Endothelial cell of umbilical vein (primary cell): ENCODE data around the gene PDE4B. TPM values are rescaled to one million over a fixed set of nuclear protein-coding genes. Genes with fewer than 3 reads are reported as not detected.
"Not testable (repeated sequence)": the region's sequence is repeated elsewhere in the genome, so short reads cannot be mapped to it uniquely, and the experiment has no call there.

Experiments
- BruUV-seq: library from RNA; stranded (reverse); fragments of 400-500 nt; replicated peaks from 2 replicates; lab custom pipeline; 2021; lab: Mats Ljungman, UMichigan
- CTCF ChIA-PET: fragments of 300-600, 350-600 bp; sonication (Branson Sonifier 250); formaldehyde crosslinking; loops from one replicate; lab custom pipeline; 2021; ENCODE audit warnings: antibody characterized with exemption, inconsistent platforms; lab: Charles Lee
- POLR2A ChIA-PET: fragments of 300-600, 350-600 bp; sonication (Branson Sonifier 250); formaldehyde crosslinking; loops from one replicate; lab custom pipeline; 2021; ENCODE audit warnings: antibody characterized with exemption, inconsistent platforms; lab: Charles Lee
- DNase-seq: peaks from one replicate; pipeline ENCODE4 v3.0.0-alpha.2; 2011; ENCODE audit warnings: low read depth, low spot score
- FAIRE-seq: peaks from 2 replicates; lab custom pipeline; 2011; peaks lifted over from hg19 to GRCh38; lab: Jason Lieb, UNC
- H2AFZ ChIP-seq: 2 replicates; pipeline ENCODE4 v1.6.0; 2012; ENCODE audit warnings: low read depth, low read length, control low read depth, inconsistent platforms
- H3K27ac ChIP-seq: 2 replicates; pipeline ENCODE4 v1.5.1; 2011; ENCODE audit warnings: low read depth, mild to moderate bottlenecking, control low read depth, low read length, moderate library complexity; ENCODE audit not compliant: insufficient read depth
- H3K27me3 ChIP-seq, 2 experiments: 2 replicates each; pipeline versions ENCODE4 v1.6.0 to v1.6.1; 2011; ENCODE audit warnings: low read length in 2 of 2, mixed read lengths in 1 of 2; ENCODE audit not compliant: control insufficient read depth in 2 of 2, insufficient read depth in 2 of 2
- H3K36me3 ChIP-seq, 2 experiments: 2 replicates in 1 of 2; 3 replicates in 1 of 2; pipeline ENCODE4 v1.5.1; 2011; ENCODE audit warnings: low read length in 2 of 2, mild to moderate bottlenecking in 1 of 2, moderate library complexity in 1 of 2; ENCODE audit not compliant: control insufficient read depth in 2 of 2, insufficient read depth in 2 of 2; ENCODE audit errors: extremely low read depth in 1 of 2
- H3K4me1 ChIP-seq: 3 replicates; pipeline ENCODE4 v1.5.1; 2011; ENCODE audit warnings: mild to moderate bottlenecking, low read length; ENCODE audit not compliant: control insufficient read depth, insufficient read depth; ENCODE audit errors: extremely low read depth
- H3K4me2 ChIP-seq: 2 replicates; pipeline ENCODE4 v1.6.1; 2011; ENCODE audit warnings: low read length, control low read depth, mixed read lengths; ENCODE audit not compliant: insufficient read depth
- H3K4me3 ChIP-seq, 3 experiments: fragments of 200-600 bp in 1 of 3; sonication (generic), shearing (Covaris generic) in 1 of 3; replicated peaks in 1 of 3; 2 replicates each; pipeline ENCODE4 v1.5.1; 2011 to 2016; ENCODE audit warnings: control low read depth in 3 of 3, low read length in 3 of 3, mild to moderate bottlenecking in 2 of 3, inconsistent platforms in 1 of 3, low read depth in 1 of 3, moderate library complexity in 1 of 3; ENCODE audit not compliant: insufficient read depth in 1 of 3
- H3K79me2 ChIP-seq: 2 replicates; pipeline ENCODE4 v1.6.0; 2012; ENCODE audit warnings: low read length, inconsistent platforms; ENCODE audit not compliant: control insufficient read depth, insufficient read depth
- H3K9ac ChIP-seq: replicated peaks from 2 replicates; pipeline ENCODE3; 2011; ENCODE audit warnings: low read length, control low read depth; ENCODE audit not compliant: insufficient read depth; ENCODE audit errors: extremely low read depth
- H3K9me1 ChIP-seq: replicated peaks from 3 replicates; pipeline ENCODE4 v1.6.0; 2011; ENCODE audit warnings: mild to moderate bottlenecking, low read length; ENCODE audit not compliant: control insufficient read depth, insufficient read depth; ENCODE audit errors: extremely low read depth
- H3K9me3 ChIP-seq: replicated peaks from 2 replicates; pipeline ENCODE4 v1.5.1; 2012; ENCODE audit warnings: low read length, inconsistent platforms; ENCODE audit not compliant: control insufficient read depth, insufficient read depth
- H4K20me1 ChIP-seq: replicated peaks from 2 replicates; pipeline ENCODE3; 2011; ENCODE audit warnings: mild to moderate bottlenecking, low read length; ENCODE audit not compliant: control insufficient read depth, insufficient read depth; ENCODE audit errors: extremely low read depth
- GATA2 ChIP-seq: IDR thresholded peaks from 2 replicates; pipeline ENCODE4 v1.7.0; 2011; ENCODE audit warnings: low read depth, mild to moderate bottlenecking, moderate library complexity, mixed read lengths, low read length; ENCODE audit not compliant: insufficient read length, insufficient read depth
- MAX ChIP-seq: IDR thresholded peaks from 2 replicates; pipeline ENCODE4 v1.6.1; 2011; ENCODE audit not compliant: insufficient read depth, insufficient read length
- MYC ChIP-seq: IDR thresholded peaks from one replicate; pipeline ENCODE4 v1.6.1; 2011; ENCODE audit warnings: mild to moderate bottlenecking, low read depth, low read length
- POLR2A ChIP-seq: IDR thresholded peaks from 2 replicates; pipeline ENCODE4 v1.6.1; 2012; ENCODE audit warnings: low read depth, mild to moderate bottlenecking, control low read depth, low read length
- POLR2AphosphoS5 ChIP-seq: IDR thresholded peaks from 2 replicates; pipeline ENCODE4 v1.6.1; 2012; ENCODE audit warnings: low read depth, mild to moderate bottlenecking, control low read depth, low read length, moderate library complexity; ENCODE audit not compliant: insufficient read depth
- dilution Hi-C: fragments of 300-500 bp; cut with MboI; formaldehyde crosslinking; loops from one replicate; pipeline ENCODE4 v1.15.0; 2019; ENCODE audit warnings: low sequenced_read_pairs; ENCODE audit not compliant: extremely low pct_ligation_motif_present
- intact Hi-C: fragments of 100-400 bp; cut with micrococcal nuclease; formaldehyde crosslinking; loops from one replicate; pipeline ENCODE4 v1.10.0; 2022
- polyA plus RNA-seq, 4 experiments: library from polyadenylated mRNA; depleted of rRNA in 3 of 4; stranded (reverse) in 3 of 4; unstranded in 1 of 4; fragments of >200 nt; gene quantifications; 2 replicates each; pipeline versions ENCODE4 v1.2.1 to v1.2.3, GENCODE V29; 2011 to 2012; ENCODE audit warnings: missing spikeins in 1 of 4
- total RNA-seq: library from RNA; stranded (reverse); gene quantifications from 2 replicates; pipeline ENCODE4 v1.2.3, GENCODE V29; 2021

Gene PDE4B
- total and polyA plus RNA-seq, 2 donors (not counting 3 experiments of a cell fraction or from before 2014, with no cell fraction given): 63.5 to 69.8 TPM

- DNase-seq: no peak
- Histone ChIP-seq H3K4me3 (no peak overlapping the region), H3K9ac (no peak overlapping the region), H3K79me2 (no peaks in the 10 kb centered on the region), H3K4me2 (no peak overlapping the region), H2AFZ (no peak overlapping the region), H4K20me1 (no peaks in the 10 kb centered on the region), H3K27me3 (peaks cover 0 to 4% of the 10 kb centered on the region in 2 experiments), H3K4me1 (no peaks in the 10 kb centered on the region), H3K27ac (no peak overlapping the region), H3K9me3 (no peaks in the 10 kb centered on the region), H3K9me1 (no peaks in the 10 kb centered on the region), H3K36me3 (no peaks in the 10 kb centered on the region)
- POLR2A ChIA-PET: no interaction called here
- no peak for TF ChIP-seq POLR2AphosphoS5
- BruUV-seq: no TSS peak
- intact Hi-C loops: no loop called here
- FAIRE-seq: no peak
- CTCF ChIA-PET: no interaction called here
- dilution Hi-C loops: no loop called here
These were observed 73.7 kb downstream of the PDE4B start for GRCh38 chr1:65866439-65866838.

- H2AFZ ChIP-seq: no peak overlapping the region
- no peak overlapping the region for H3K27ac ChIP-seq
- no peaks in the 10 kb centered on the region for H3K4me1 ChIP-seq
- H3K27me3 ChIP-seq: peaks cover 0 to 6% of the 10 kb centered on the region in 2 experiments
- no peak for TF ChIP-seq MAX
- no peak for TF ChIP-seq POLR2A
- TF ChIP-seq GATA2: no peak
- TF ChIP-seq MYC: no peak
- no peak overlapping the region for H3K9ac ChIP-seq
- intact Hi-C loops (no loop called here), dilution Hi-C loops (no loop called here)
- no peaks in the 10 kb centered on the region for H3K9me3 ChIP-seq
- POLR2A ChIA-PET: no interaction called here
- FAIRE-seq (no peak), DNase-seq (no peak)
- BruUV-seq: no TSS peak
- CTCF ChIA-PET: no interaction called here
- H4K20me1 ChIP-seq: no peaks in the 10 kb centered on the region
- no peak overlapping the region for H3K4me3 ChIP-seq
- H3K36me3 ChIP-seq: no peaks in the 10 kb centered on the region
- no peaks in the 10 kb centered on the region for H3K9me1 ChIP-seq
- H3K4me2 ChIP-seq: no peak overlapping the region
- no peaks in the 10 kb centered on the region for H3K79me2 ChIP-seq
These were observed 79.6 kb downstream of the PDE4B start for GRCh38 chr1:65872301-65872700.

- H3K27ac ChIP-seq, H3K4me3 ChIP-seq, H3K9me3 ChIP-seq, H3K9ac ChIP-seq, H3K36me3 ChIP-seq, H3K4me2 ChIP-seq, CTCF ChIA-PET, H2AFZ ChIP-seq, H3K9me1 ChIP-seq, H3K79me2 ChIP-seq, intact Hi-C loops, H4K20me1 ChIP-seq, DNase-seq, POLR2A ChIA-PET, dilution Hi-C loops, H3K4me1 ChIP-seq, FAIRE-seq, BruUV-seq, H3K27me3 ChIP-seq: not testable (repeated sequence)
These were observed 85.6 kb downstream of the PDE4B start for GRCh38 chr1:65878342-65878741.
